T-helper 1 cell treated with Interleukin-12 subunit alpha and Interleukin-12 subunit beta and Interleukin-4 antibody, amounts not matched to agents 30 ng/mL and 1 ng/mL, for 36 hours (primary cell): ENCODE results near the gene SLTM. TPM values are rescaled to one million over a fixed set of nuclear protein-coding genes. Genes with fewer than 3 reads are reported as not detected.
"Not testable (repeated sequence)": the region's sequence is repeated elsewhere in the genome, so short reads cannot be mapped to it uniquely, and the experiment has no call there.

ENCODE experiments used
- intact Hi-C: fragments of 100-400 bp; cut with micrococcal nuclease; formaldehyde crosslinking; loops from one replicate; pipeline ENCODE4 v1.15.1; 2024
- total RNA-seq: library from RNA; stranded (reverse); gene quantifications from 2 replicates; pipeline ENCODE4 v1.2.3, GENCODE V29; 2022

SLTM gene
- total RNA-seq, 1 donor from 2014 or later: 147 TPM

DNA sequence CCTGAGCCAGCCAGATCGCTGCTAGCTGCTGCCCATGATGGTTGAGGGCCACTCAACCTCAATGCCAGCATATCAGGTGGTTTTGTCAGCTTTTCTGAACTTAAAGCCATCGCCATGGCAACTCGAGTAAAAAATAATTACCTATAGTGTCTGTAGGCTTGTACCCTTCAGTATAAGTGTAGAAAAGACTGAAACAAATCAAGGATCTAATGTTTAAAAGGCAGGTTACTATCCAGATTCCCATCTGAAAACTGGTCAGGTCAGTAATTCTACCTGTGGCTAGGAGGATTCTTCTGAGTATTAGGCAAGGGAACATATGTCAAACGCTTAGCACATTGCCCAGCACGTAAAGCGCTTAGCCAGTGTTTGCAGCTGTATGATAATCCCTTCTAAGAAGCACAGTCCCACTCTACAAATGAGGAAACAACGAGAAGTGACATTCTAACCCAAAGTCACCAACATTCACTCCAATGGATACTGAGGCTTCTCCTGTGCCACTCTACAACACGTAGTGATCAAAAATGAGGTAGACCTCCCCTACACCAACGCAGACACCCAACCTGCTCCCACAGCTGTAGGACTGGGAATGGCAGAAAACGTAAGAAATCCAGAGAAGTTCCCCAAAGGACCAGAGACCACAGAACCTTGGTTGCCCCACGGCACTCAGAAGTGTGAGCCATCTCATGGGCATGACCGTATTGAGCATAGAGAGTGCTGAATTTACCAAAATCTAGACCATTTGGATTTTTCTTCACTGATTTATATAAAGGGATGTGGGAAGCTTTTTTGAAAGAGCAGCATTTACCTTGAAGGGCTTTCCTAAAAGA, 55.3 kb downstream of the SLTM start:
- intact Hi-C loops: no loop called here

- intact Hi-C loops: no loop called here
Observed at GRCh38 chr15:58876306-58877106, 57.0 kb downstream of the SLTM start.

GRCh38 chr15:58875343-58875742, 58.1 kb downstream of the SLTM start:
- intact Hi-C loops: no loop called here

GRCh38 chr15:58873267-58873666, 60.2 kb downstream of the SLTM start:
- intact Hi-C loops: no loop called here

DNA sequence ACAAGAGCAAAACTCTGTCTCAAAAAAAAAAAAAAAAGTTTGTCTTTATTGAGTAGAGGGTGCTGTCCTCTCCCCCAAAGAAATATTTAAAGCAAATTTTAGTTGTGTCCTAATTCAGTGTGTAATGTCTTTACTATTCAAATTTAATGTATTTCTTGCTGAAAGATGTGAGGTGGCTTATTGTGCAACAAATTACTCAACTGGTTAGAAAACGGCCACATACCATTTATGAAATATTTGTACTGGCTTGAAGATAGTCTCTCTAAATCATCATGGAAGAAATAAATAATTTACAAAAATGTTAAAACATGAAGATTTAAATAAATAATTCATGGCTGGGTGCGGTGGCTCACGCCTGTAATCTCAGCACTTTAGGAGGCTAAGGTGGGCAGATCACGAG, 63.0 kb downstream of the SLTM start:
- intact Hi-C loops: no loop called here

- intact Hi-C loops: loop anchor here (10.0 kb wide), 1 partner anchor 643 kb away; no protein-coding TSS in a partner anchor
Observed at GRCh38 chr15:58867926-58868325, 65.6 kb downstream of the SLTM start.

GRCh38 chr15:58865425-58865880, 68.0 kb downstream of the SLTM start:
- intact Hi-C loops: loop anchor here (10.0 kb wide), 1 partner anchor 641 kb away; no protein-coding TSS in a partner anchor

DNA sequence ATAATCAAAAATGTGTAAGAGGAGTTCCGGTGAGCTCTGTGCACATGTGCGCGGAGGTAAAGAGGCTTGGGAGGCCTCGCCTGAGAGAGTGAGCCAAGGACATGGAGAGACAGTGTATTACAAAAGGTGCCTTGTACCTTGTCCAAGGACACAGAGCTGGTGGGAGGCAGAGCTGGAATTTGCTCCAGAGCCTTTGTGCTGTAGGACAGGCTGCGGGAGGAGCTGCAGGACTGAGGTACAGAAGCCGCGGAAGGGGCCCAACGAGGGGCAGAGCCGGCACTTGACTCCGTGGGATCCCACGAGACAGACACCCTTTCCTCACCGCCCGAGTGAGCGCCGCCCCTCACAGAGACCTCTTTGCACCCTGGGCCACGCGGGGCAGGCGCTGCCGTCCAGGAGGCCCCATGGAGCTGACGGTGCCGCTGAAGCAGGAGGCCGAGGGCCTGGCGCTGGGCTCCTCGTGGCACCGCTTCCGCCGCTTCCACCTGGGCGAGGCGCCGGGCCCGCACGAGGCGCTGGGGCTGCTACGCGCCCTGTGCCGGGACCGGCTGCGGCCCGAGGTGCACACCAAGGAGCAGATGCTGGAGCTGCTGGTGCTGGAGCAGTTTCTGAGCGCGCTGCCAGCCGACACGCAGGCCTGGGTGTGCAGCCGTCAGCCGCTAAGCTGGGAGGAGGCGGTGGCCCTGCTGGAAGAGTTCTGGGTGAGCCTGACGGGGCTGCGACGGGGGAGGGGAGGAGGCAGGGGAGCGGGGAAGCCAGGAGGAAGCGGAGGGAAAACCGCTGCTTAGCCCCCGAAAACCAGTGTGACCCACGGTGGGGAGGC, 68.7 kb downstream of the SLTM start:
- intact Hi-C loops: loop anchor here (10.0 kb wide), 1 partner anchor 640 kb away; no protein-coding TSS in a partner anchor

DNA sequence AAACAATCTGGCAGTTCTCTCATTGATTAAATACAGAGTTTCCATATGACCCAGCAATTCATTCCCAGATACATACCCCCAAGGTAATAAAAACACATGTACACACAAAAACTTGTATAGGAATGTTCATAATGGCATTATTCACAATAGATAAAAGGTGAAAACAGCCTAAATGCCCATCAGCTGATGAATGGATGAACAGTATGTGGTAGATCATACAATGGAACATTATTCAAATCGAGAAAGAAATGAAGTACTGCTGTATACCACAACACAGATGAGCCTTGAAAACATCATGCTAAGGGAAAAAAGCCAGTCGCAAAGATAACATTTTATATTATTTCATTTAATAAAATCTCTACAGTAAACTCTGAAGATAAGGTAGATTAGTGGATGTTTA, 71.2 kb downstream of the SLTM start:
- intact Hi-C loops: loop anchor here (10.0 kb wide), 1 partner anchor 638 kb away; no protein-coding TSS in a partner anchor

GRCh38 chr15:58856621-58857020, 76.9 kb downstream of the SLTM start:
- intact Hi-C loops: not testable (repeated sequence)

DNA sequence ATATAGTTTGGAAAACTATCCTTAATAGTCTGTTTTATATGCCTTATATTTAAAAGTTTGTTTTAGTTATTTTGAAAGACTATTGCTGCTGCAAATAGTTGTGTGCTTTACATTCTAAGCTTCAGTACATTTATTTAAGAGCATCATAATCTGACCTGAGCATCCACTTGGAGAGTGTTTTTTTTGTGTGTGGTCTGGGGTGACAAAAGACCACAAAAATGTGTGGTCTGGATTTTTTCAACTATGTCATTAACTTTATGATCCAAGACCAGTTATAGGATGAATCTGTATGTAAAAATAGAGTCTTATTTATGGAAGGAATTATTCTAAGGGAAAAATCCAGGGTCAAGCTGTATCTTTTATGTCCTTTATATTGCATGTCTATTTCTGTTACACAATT, 77.4 kb downstream of the SLTM start:
- intact Hi-C loops: no loop called here

DNA sequence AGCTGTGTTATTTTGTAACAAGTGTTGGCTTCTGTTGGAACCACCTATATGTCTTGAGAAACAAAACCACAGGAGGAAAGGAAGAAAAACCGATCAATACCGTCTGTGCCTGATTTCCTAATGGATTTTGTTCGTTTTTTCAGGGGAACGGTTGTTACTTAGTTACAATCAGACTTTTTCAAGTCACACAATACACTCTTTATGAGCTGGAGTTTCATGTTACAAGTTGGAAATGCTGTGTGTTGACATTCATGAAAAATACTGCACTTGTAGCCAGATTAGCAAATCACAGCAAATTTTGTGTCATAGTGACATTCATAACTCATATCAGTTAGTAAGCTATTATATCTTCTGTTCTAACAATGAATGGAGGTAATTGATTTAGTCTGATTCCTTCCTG, 78.9 kb downstream of the SLTM start:
- intact Hi-C loops: no loop called here

DNA sequence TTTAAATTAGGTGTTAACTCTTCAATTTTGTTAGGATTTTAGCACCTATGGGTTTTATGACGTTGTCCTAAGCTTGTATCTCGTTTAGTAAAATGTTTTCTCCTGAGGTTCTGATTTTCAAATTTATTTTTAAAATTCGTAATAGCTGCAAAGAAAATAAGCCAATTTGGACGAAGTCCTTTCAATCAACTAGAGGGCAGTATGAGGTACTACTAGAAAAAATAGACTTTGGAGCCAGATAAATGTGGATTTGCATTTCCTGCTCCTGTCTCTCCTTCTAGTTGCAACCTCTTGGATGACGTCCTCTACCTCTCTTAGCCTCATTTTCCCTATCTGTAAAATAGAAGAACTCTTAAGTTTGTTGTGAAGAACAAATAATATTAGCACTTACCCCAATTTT, 81.1 kb downstream of the SLTM start:
- intact Hi-C loops: no loop called here

DNA sequence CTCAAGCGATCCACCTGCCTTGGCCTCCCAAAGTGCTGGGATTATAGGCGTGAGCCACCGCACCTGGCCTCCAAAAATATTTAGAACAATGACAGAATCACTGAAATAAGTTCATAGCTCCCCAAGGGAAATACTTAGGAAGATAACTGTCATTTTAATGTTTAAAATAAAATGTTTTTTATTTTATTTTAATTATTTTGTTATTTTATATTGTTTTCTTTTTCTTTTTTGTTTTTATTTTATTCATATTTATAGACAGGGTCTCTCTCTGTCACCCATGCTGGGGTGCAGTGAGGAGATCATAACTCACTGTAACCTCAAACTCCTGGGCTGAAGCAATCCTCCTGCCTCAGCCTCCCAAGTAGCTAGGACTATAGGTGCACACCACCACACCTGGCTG, 82.3 kb downstream of the SLTM start:
- intact Hi-C loops: not testable (repeated sequence)

DNA sequence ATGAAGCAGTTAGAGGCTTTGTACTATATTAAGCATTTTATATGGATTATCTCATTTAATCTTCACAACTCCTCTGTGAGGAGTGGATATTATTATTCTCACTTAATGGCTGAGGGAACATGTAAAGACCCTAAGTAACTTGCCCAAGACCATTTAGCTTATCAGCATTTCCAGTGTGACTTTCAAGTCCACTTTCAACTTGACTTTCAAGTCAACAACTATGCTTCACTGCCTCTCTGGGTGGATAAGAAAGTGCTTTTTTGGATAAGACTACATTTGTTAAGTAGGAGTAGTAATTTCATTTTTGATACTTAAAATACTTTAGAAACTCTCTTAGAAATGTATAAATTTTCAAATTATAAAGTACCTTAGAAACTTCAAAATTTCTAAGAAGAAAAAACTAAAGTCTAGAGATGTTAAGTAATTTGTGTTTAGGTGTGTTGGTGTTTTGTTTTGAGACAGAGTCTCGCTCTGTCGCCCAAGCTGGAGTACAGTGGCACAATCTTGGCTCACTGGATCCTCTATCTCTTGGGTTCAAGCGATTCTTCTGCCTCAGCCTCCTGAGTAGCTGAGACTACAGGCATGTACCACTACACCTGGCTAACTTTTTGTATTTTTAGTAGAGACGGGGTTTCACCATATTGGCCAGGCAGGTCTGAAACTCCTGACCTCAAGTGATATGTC, 90.6 kb downstream of the SLTM start:
- intact Hi-C loops: no loop called here

GRCh38 chr15:58840048-58840447, 93.4 kb downstream of the SLTM start:
- intact Hi-C loops: no loop called here

- intact Hi-C loops: no loop called here
Observed at GRCh38 chr15:58839485-58839884, 94.0 kb downstream of the SLTM start.

DNA sequence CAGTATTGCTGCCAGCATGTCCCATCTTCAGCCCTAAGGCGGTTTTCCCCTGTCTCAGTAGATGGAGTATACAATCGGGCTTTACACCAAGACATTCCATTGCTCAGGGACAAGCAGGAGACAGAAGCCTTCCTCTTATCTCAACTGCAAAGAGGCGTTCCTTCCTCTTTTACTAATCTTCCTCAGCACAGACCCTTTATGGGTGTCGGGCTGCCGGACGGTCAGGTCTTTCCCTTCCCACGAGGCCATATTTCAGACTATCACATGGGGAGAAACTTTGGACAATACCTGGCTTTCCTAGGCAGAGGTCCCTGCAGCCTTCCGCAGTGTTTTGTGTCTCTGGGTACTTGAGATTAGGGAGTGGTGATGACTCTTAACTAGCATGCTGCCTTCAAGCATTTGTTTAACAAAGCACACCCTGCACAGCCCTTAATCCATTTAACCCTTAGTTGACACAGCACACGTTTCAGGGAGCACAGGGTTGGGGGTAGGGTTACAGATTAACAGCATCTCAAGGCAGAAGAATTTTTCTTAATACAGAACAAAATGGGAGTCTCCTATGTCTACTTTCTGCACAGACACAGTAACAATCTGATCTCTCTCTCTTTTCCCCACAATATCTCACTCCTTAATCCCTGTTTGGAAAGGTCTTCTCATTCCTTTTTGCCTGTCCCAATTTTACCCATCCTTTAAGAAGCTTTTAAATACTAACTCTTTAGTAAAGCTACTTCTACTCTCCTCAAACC, 99.6 kb downstream of the SLTM start:
- intact Hi-C loops: not testable (repeated sequence)

DNA sequence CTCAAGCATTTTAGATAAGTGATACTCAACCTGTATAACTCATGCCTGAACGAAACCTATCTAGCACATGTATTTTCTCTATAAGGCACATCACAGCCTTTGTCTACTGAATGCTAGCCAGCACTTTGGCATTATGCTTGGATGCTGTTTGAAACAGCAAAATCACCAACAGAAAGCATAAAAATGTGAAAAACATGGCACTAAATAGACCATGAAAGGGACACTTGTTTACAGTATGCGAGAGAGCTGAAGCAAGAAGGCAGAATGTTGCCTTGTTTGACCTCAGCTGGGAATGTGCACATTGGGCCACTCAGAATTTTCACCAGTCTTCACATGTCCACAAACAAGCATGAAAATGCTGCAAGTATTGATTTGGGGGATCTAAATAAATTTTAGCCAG, 102.9 kb downstream of the SLTM start:
- intact Hi-C loops: no loop called here
